ENCODE measurements around the gene GPNMB. TPM values are rescaled to one million over a fixed set of nuclear protein-coding genes. Genes with fewer than 3 reads are reported as not detected.

Gene GPNMB
- total RNA-seq, 2 donors from 2014 or later = 0.99 to 1.1 TPM

DNA sequence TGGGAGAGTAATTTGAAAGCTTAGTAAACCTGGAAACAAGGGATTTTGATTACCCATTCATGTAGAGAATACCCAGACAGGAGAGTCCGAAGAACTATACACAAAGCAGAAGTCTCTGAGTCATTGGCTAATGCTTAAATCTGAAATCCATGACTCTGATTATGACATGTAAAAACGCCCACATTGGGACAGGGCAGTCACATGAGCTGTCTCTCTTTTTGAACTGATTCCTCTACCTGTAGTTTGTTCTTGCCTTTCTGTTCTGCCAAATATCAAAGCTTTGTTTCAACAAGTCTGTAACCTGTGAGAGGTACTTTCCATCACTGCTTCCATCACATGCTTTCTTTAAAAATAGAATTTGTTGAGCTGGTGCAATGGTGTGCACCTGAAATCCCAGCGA, 4.3 kb upstream of the GPNMB start:
- Histone ChIP-seq H3K4me1 (ENCODE audit: control insufficient read depth, insufficient read depth, low read length) (no peaks in the 10 kb centered on the region), H3K9ac (ENCODE audit: extremely low read depth, low read length, poor library complexity, severe bottlenecking) (no peak overlapping the region), H3K4me3 (ENCODE audit: low read length) (no peak overlapping the region), H3K27ac (ENCODE audit: low read depth, low read length) (no peak overlapping the region), H3K36me3 (ENCODE audit: control insufficient read depth, insufficient read depth, low read length) (no peaks in the 10 kb centered on the region), H3K27me3 (ENCODE audit: control insufficient read depth, insufficient read depth, low read length, poor library complexity, severe bottlenecking) (no peaks in the 10 kb centered on the region), H3K9me3 (ENCODE audit: control insufficient read depth, low read length) (no peaks in the 10 kb centered on the region)
- Mint-ChIP-seq H3K4me3 (no peak overlapping the region), H3K36me3 (ENCODE audit: low read depth) (no peaks in the 10 kb centered on the region), H3K27me3 (ENCODE audit: insufficient read depth) (peaks cover 15% of the 10 kb centered on the region), H3K4me1 (peaks cover 3% of the 10 kb centered on the region), H3K9me3 (no peaks in the 10 kb centered on the region), H3K27ac (no peak overlapping the region)
- TF ChIP-seq, protein P1, sequence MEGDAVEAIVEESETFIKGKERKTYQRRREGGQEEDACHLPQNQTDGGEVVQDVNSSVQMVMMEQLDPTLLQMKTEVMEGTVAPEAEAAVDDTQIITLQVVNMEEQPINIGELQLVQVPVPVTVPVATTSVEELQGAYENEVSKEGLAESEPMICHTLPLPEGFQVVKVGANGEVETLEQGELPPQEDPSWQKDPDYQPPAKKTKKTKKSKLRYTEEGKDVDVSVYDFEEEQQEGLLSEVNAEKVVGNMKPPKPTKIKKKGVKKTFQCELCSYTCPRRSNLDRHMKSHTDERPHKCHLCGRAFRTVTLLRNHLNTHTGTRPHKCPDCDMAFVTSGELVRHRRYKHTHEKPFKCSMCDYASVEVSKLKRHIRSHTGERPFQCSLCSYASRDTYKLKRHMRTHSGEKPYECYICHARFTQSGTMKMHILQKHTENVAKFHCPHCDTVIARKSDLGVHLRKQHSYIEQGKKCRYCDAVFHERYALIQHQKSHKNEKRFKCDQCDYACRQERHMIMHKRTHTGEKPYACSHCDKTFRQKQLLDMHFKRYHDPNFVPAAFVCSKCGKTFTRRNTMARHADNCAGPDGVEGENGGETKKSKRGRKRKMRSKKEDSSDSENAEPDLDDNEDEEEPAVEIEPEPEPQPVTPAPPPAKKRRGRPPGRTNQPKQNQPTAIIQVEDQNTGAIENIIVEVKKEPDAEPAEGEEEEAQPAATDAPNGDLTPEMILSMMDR (conservative IDR thresholded peaks at IDR 0.05) = no peak
- 81 to 96% methylated on average over 2 to 3 of the region's 3 CpGs for WGBS, 2 experiments (ENCODE audit: insufficient coverage in 1 of 2, insufficient read length in 1 of 2)
- no peak for DNase-seq

- no peak overlapping the region for H3K27ac ChIP-seq (ENCODE audit: low read depth, low read length)
- H3K27ac Mint-ChIP-seq = no peak overlapping the region
Observed at GRCh38 chr7:23242935-23243334, 3.6 kb upstream of the GPNMB start.

DNA sequence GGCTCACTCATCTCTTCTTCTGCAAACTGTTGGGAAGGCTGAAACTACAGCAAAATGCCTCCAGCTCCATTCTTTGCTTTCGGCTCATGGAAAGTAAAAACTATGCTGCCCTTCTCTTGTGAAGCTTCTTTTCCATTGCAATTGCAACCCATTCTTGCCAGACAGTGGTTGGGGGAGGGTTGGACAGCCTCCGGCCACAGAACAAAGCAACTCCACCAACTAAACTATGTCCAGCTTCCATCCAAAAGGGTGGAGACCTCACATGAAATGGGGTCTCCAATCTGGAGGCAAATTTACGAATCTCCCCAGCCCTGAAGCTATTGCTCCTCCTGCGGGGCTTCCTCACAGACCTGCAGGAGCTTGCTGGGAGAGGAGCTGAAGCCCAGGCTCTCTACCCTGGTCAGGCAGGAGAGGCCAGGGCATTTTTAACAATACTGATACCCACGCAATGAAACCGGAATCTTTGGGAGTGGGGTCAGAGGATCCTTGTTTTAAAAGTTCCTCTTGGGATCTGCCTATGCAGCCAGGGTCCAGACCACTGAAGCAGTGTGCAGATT, 549 bp downstream of the GPNMB start:
- Histone ChIP-seq H3K4me1 (ENCODE audit: control insufficient read depth, insufficient read depth, low read length) (no peaks in the 10 kb centered on the region), H3K27ac (ENCODE audit: low read depth, low read length) (no peak overlapping the region), H3K4me3 (ENCODE audit: low read length) (no peak overlapping the region), H3K9ac (ENCODE audit: extremely low read depth, low read length, poor library complexity, severe bottlenecking) (no peak overlapping the region), H3K27me3 (ENCODE audit: control insufficient read depth, insufficient read depth, low read length, poor library complexity, severe bottlenecking) (peaks cover 9% of the 10 kb centered on the region), H3K9me3 (ENCODE audit: control insufficient read depth, low read length) (peaks cover 6% of the 10 kb centered on the region), H3K36me3 (ENCODE audit: control insufficient read depth, insufficient read depth, low read length) (no peaks in the 10 kb centered on the region)
- no peaks in the 10 kb centered on the region for H3K36me3 Mint-ChIP-seq (ENCODE audit: low read depth)
- no peak for DNase-seq
- H3K9me3 Mint-ChIP-seq = peaks cover 5% of the 10 kb centered on the region
- H3K27me3 Mint-ChIP-seq (ENCODE audit: insufficient read depth) = peaks cover 50% of the 10 kb centered on the region
- peaks cover 7% of the 10 kb centered on the region for H3K4me1 Mint-ChIP-seq
- WGBS, 2 experiments (ENCODE audit: insufficient coverage in 1 of 2, insufficient read length in 1 of 2) = 90 to 91% methylated on average over 4 to 6 of the region's 6 CpGs
- no peak overlapping the region for H3K27ac Mint-ChIP-seq
- TF ChIP-seq, protein P1 (conservative IDR thresholded peaks at IDR 0.05) = no peak
- peak overlapping the region; percentile 58 for H3K4me3 Mint-ChIP-seq

More at GRCh38 chr7:23242935-23243334, 3.6 kb upstream of the GPNMB start:
- Histone ChIP-seq H3K27me3 (ENCODE audit: control insufficient read depth, insufficient read depth, low read length, poor library complexity, severe bottlenecking) (peaks cover 4% of the 10 kb centered on the region), H3K36me3 (ENCODE audit: control insufficient read depth, insufficient read depth, low read length) (no peaks in the 10 kb centered on the region), H3K9me3 (ENCODE audit: control insufficient read depth, low read length) (no peaks in the 10 kb centered on the region), H3K9ac (ENCODE audit: extremely low read depth, low read length, poor library complexity, severe bottlenecking) (no peak overlapping the region), H3K4me3 (ENCODE audit: low read length) (no peak overlapping the region), H3K4me1 (ENCODE audit: control insufficient read depth, insufficient read depth, low read length) (no peaks in the 10 kb centered on the region)
- Mint-ChIP-seq H3K4me1 (peaks cover 4% of the 10 kb centered on the region), H3K4me3 (no peak overlapping the region), H3K9me3 (no peaks in the 10 kb centered on the region), H3K27me3 (ENCODE audit: insufficient read depth) (peaks cover 20% of the 10 kb centered on the region), H3K36me3 (ENCODE audit: low read depth) (no peaks in the 10 kb centered on the region)
- TF ChIP-seq, protein P1 (conservative IDR thresholded peaks at IDR 0.05) = no peak
- DNase-seq = no peak
- 94 to 96% methylated on average over 3 to 4 of the region's 4 CpGs for WGBS, 2 experiments (ENCODE audit: insufficient coverage in 1 of 2, insufficient read length in 1 of 2)
